ENCODE data around the gene CDH4.

The CDH4 gene

DNA sequence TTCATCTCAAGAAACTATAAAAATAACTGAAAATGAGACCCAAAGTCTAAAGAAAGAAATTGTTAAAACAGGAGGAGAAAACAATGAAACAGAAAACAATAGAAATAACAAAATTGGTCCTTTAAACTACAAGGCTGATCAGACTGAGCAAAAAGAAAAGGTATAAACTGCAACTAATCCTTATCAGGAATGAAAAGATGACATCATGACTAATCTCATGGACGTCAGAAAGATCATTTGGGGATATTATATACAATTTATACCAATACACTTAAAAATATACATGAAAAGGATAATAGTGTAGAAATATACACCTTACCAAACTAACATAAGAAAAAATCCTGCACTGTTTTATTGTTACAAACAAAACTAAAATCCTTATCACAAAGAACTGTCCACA lies 498.0 kb downstream of the CDH4 start:
- H3K27me3 ChIP-seq (ENCODE audit: low read depth, low read length), result no peaks in the 10 kb centered on the region
- no peaks in the 10 kb centered on the region for H3K36me3 ChIP-seq (ENCODE audit: control insufficient read depth in 1 of 2, insufficient read depth in 2 of 2, low read length in 2 of 2)
- no peak overlapping the region for H3K27ac ChIP-seq (ENCODE audit: low read length)
- no peak overlapping the region for H3K4me3 ChIP-seq (ENCODE audit: low read depth in 1 of 2, low read length in 2 of 2)
- peaks cover 5 to 12% of the 10 kb centered on the region in 2 donors for H3K9me3 ChIP-seq (ENCODE audit: control insufficient read depth in 1 of 2, low read length in 2 of 2)
- H3K4me1 ChIP-seq (ENCODE audit: control insufficient read depth in 1 of 2, insufficient read depth in 2 of 2, low read length in 2 of 2), result no peaks in the 10 kb centered on the region

DNA sequence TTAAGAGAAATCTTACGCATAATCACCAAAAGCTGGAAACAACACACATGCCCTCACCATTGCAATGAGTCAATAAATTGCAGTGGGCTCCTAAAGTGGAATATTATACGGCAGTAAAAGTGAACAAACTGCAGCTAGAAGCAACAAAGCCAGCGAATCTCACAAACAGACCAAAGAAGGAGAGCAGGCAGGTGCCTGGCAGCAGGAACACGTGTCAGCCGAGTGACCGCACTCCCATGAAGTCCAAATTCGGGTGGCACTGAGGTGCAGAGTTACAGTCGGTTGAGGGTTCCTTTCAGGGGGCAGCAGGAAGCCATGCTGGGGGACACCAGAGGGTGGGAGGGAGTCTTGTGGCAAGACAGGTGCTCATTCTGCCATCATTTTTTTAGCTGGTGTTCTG lies 500.5 kb downstream of the CDH4 start:
- no peaks in the 10 kb centered on the region for H3K36me3 ChIP-seq (ENCODE audit: control insufficient read depth in 1 of 2, insufficient read depth in 2 of 2, low read length in 2 of 2)
- no peak overlapping the region for H3K4me3 ChIP-seq (ENCODE audit: low read depth in 1 of 2, low read length in 2 of 2)
- no peak overlapping the region for H3K27ac ChIP-seq (ENCODE audit: low read length)
- H3K27me3 ChIP-seq (ENCODE audit: low read depth, low read length), result no peaks in the 10 kb centered on the region
- H3K9me3 ChIP-seq (ENCODE audit: control insufficient read depth in 1 of 2, low read length in 2 of 2), result peaks cover 5 to 12% of the 10 kb centered on the region in 2 donors
- no peaks in the 10 kb centered on the region for H3K4me1 ChIP-seq (ENCODE audit: control insufficient read depth in 1 of 2, insufficient read depth in 2 of 2, low read length in 2 of 2)

DNA sequence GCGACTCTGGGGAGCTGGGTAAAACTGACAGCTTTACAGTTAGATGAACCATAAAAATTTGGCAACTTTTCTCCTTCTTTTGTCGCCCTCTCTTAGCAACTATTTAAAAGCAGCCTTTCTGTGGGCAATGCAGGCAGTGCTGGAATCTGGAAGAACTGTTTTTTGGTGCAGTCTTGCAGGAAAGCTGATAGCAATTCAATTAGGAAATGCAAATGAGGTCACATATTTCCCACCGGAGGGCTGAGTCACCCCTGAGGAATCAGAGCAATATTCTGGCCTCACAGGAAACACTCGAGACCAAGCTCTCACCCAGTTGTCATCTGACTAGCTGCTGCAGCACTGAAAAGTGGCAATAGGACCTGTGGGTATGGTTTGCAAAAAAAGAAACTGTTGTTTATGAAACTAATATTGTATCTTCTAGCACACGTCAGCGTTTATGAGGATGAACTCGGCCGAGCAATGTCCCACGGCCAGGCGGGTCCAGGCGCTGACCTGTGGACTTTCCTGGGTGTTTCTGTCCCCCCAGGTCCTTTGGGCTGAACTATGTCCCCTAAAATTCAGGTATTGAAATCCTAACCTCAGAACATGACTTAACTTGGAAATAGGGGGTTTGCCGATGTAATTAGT lies 501.4 kb downstream of the CDH4 start:
- Histone ChIP-seq H3K36me3 (ENCODE audit: control insufficient read depth in 1 of 2, insufficient read depth in 2 of 2, low read length in 2 of 2) (no peaks in the 10 kb centered on the region), H3K4me3 (ENCODE audit: low read depth in 1 of 2, low read length in 2 of 2) (no peak overlapping the region), H3K4me1 (ENCODE audit: control insufficient read depth in 1 of 2, insufficient read depth in 2 of 2, low read length in 2 of 2) (no peaks in the 10 kb centered on the region), H3K27me3 (ENCODE audit: low read depth, low read length) (no peaks in the 10 kb centered on the region), H3K9me3 (ENCODE audit: control insufficient read depth in 1 of 2, low read length in 2 of 2) (peaks cover 5 to 12% of the 10 kb centered on the region in 2 donors), H3K27ac (ENCODE audit: low read length) (no peak overlapping the region)

DNA sequence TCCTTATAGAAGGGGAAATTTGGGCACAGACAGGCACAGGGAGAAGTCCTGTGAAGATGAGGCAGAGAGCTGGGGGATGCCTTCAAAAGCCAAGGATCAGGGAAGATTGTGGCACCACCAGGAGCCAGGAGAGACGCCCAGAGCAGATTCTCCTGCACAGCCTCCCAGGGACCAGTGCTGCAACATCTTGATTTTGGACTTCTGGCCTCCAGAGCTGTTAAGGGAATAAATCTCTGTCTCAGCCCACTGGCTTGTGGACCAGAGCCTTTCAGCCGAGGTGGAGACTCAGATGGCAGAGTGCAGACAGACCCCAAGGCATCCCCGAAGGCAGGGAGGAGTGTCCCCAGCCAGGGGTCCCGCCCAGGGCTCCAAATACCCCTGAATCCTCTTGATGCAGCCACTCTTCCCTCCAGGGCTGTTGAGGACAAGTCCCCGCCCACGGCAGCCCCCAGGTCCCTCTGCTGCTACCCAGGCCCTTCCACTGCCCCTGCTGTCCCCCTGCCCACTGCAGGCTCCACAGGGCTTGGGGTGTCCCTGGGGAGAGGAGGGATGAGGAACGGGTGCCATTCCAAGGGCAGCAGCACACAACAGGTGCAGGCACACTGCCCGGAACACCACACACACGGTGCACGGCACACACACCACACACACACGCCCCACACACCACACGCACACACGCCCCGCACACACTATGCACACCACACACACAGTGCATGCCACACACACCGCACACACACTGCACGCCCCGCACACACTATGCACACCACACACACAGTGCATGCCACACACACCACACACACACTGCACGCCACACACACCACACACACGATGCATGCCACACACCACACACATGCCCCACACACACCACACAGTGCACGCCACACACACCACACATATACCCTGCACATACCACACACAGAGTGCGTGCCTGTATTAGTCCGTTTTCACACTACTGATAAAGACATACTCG lies 502.2 kb downstream of the CDH4 start:
- H3K4me3 ChIP-seq (ENCODE audit: low read depth in 1 of 2, low read length in 2 of 2), result no peak overlapping the region
- H3K27ac ChIP-seq (ENCODE audit: low read length), result no peak overlapping the region
- no peaks in the 10 kb centered on the region for H3K4me1 ChIP-seq (ENCODE audit: control insufficient read depth in 1 of 2, insufficient read depth in 2 of 2, low read length in 2 of 2)
- no peaks in the 10 kb centered on the region for H3K36me3 ChIP-seq (ENCODE audit: control insufficient read depth in 1 of 2, insufficient read depth in 2 of 2, low read length in 2 of 2)
- H3K9me3 ChIP-seq (ENCODE audit: control insufficient read depth in 1 of 2, low read length in 2 of 2), result peaks cover 5 to 12% of the 10 kb centered on the region in 2 donors
- no peaks in the 10 kb centered on the region for H3K27me3 ChIP-seq (ENCODE audit: low read depth, low read length)

DNA sequence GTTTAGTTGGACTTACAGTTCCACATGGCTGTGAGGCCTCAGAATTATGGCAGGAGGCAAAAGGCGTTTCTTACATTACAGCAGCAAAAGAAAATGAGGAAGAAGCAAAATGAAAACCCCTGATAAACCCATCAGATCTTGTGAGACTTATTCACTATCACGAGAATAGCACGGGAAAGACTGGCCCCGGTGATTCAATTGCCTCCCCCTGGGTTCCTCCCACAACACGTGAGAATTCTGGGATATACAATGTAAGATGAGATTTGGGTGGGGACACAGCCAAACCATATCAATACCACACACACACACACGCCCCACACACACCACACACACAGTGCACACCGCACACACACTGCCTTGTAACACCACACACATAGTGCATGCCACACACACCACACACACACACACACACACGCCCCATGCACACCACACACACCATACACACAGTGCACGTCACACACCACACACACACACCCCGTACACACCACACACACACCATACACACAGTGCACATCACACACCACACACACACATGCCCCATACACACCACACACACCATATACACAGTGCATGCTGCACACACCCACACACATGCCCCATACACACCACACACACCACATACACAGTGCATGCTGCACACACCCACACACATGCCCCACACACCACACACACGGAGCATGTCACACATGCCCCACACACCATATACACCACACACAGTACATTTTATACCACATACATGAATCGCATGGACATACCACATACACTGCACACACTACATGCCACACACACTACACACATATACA lies 503.1 kb downstream of the CDH4 start:
- H3K36me3 ChIP-seq (ENCODE audit: control insufficient read depth in 1 of 2, insufficient read depth in 2 of 2, low read length in 2 of 2), result no peaks in the 10 kb centered on the region
- H3K9me3 ChIP-seq (ENCODE audit: control insufficient read depth in 1 of 2, low read length in 2 of 2), result peaks cover 5 to 9% of the 10 kb centered on the region in 2 donors
- H3K4me1 ChIP-seq (ENCODE audit: control insufficient read depth in 1 of 2, insufficient read depth in 2 of 2, low read length in 2 of 2), result no peaks in the 10 kb centered on the region
- H3K4me3 ChIP-seq (ENCODE audit: low read depth in 1 of 2, low read length in 2 of 2), result no peak overlapping the region
- H3K27ac ChIP-seq (ENCODE audit: low read length), result no peak overlapping the region
- no peaks in the 10 kb centered on the region for H3K27me3 ChIP-seq (ENCODE audit: low read depth, low read length)

DNA sequence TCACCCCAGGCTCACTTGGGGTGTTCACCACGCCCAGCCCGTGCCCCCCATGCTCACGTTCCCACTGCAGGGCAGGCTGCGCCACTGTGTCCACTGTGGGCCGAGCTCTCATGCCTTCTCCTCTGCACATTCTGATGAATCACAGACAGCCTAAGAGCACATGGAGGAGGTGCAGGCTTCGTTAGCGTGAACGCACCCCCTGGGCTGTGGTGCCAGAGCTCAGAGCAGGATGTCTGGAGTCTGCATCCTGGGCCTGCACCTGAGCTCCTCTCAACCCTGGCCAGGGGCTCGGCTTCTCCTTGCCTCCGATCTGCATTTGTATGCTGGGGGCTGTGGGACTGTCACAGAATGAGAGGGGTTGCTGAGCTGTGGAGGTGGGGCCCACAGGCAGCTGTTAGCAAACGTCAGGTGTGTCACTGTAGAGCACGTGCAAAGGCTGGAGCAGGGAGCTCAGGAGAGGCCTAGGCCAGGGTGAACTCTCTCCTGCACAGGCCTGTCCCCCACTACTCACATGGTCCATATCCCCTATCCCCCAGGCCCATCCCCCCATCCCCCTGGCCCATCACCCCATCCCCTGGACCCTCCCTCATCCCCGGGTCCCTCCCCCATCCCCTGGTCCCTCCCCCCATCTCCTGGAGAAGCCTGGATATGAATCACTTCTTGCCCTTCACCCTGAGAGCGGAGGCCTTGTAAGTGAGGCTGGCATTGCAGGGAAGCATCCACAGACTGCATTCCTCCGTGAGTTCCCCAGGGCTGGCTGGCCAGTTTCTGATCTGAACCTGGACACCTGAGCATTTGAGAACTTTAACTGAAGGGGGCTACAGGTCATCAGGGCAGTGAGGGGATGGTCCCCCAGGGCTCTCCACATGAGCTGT lies 504.1 kb downstream of the CDH4 start:
- Histone ChIP-seq H3K27me3 (ENCODE audit: low read depth, low read length) (no peaks in the 10 kb centered on the region), H3K36me3 (ENCODE audit: control insufficient read depth in 1 of 2, insufficient read depth in 2 of 2, low read length in 2 of 2) (no peaks in the 10 kb centered on the region), H3K9me3 (ENCODE audit: control insufficient read depth in 1 of 2, low read length in 2 of 2) (peaks cover under 1% of the 10 kb centered on the region in 2 donors), H3K27ac (ENCODE audit: low read length) (no peak overlapping the region), H3K4me3 (ENCODE audit: low read depth in 1 of 2, low read length in 2 of 2) (no peak overlapping the region), H3K4me1 (ENCODE audit: control insufficient read depth in 1 of 2, insufficient read depth in 2 of 2, low read length in 2 of 2) (no peaks in the 10 kb centered on the region)

DNA sequence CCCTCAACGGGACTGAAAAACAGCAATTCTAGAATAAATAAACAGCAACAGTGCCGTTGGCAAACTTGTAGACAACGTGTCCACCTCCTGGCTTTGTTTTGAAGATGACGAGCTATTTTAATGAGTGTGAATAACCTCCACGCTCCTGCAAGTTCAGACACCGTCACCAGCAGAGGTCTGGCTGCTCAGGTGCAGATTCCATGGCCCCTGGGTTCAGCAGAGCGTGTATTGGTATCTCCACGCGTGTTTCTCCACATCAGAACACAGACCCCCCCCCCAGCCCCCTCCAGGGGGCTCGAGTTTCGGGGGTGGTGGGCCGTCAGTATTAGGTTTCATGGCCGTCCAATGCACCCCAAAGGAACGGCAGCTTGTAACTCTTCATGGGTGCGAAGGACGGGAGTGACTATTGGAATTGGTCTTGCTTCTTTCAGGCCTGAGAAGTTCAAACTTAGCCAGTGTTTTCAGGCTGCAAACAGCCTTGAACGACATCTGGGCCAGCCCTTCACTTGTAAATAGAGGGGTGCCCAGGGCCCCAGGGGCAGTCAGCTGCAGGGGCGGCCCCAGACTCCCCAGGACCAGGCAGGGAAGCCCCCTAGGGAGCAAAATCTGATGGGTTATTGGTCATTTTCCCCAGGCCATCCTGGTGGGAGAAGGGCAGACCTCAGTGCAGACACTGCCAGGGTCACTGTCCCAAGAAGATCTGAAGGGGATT lies 505.1 kb downstream of the CDH4 start:
- Histone ChIP-seq H3K27me3 (ENCODE audit: low read depth, low read length) (no peaks in the 10 kb centered on the region), H3K27ac (ENCODE audit: low read length) (no peak overlapping the region)

DNA sequence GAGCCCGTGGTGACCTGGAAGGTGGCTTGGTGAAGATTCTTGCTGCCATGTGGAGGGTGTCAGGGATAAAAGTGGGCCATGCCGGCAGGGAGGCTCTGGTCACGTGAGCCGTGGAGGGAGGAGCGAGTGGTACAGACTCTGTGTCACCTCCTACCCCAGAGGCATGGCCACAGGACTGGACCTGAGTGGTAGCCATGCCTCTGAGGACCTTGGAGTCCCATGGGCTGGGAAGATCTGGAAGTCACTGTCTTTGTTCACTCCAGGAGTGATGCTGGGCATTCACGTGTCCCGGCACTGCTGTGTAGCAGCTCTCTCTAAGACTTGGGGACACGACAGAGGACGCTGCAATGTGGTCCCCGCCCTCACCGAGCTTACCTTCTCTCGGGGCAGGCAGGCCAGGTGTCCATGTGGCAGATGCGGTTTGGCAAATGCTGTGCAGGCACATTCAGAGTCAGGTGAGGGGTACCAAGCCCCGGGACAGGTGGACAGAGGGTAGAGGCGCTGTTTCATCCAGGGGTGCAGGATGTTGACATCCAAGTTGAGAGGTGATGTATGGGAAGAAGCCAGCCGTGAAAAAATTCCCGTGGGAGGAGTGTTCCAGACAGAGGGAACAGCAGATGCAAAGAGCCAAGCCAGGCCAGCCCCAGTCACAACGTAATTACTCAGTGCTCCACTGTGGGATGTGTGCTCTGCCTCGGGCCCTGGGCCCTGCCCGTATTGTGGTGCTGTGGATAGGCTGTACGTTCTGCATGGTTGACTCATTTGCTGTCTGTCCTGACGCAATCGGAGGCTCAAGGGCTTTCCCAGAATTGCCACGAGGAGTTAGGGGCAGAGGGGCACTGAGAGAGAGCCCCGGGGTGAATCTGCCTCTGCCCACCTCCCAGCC lies 505.9 kb downstream of the CDH4 start:
- H3K4me3 ChIP-seq (ENCODE audit: low read depth in 1 of 2, low read length in 2 of 2), result no peak overlapping the region
- H3K36me3 ChIP-seq (ENCODE audit: control insufficient read depth in 1 of 2, insufficient read depth in 2 of 2, low read length in 2 of 2), result no peaks in the 10 kb centered on the region
- no peak overlapping the region for H3K27ac ChIP-seq (ENCODE audit: low read length)
- H3K27me3 ChIP-seq (ENCODE audit: low read depth, low read length), result no peaks in the 10 kb centered on the region
- no peaks in the 10 kb centered on the region for H3K4me1 ChIP-seq (ENCODE audit: control insufficient read depth in 1 of 2, insufficient read depth in 2 of 2, low read length in 2 of 2)
- no peaks in the 10 kb centered on the region for H3K9me3 ChIP-seq (ENCODE audit: control insufficient read depth in 1 of 2, low read length in 2 of 2)

More for the DNA sequence above, 505.1 kb downstream of the CDH4 start:
- Histone ChIP-seq H3K4me3 (ENCODE audit: low read depth in 1 of 2, low read length in 2 of 2) (no peak overlapping the region), H3K9me3 (ENCODE audit: control insufficient read depth in 1 of 2, low read length in 2 of 2) (no peaks in the 10 kb centered on the region), H3K36me3 (ENCODE audit: control insufficient read depth in 1 of 2, insufficient read depth in 2 of 2, low read length in 2 of 2) (no peaks in the 10 kb centered on the region), H3K4me1 (ENCODE audit: control insufficient read depth in 1 of 2, insufficient read depth in 2 of 2, low read length in 2 of 2) (no peaks in the 10 kb centered on the region)

DNA sequence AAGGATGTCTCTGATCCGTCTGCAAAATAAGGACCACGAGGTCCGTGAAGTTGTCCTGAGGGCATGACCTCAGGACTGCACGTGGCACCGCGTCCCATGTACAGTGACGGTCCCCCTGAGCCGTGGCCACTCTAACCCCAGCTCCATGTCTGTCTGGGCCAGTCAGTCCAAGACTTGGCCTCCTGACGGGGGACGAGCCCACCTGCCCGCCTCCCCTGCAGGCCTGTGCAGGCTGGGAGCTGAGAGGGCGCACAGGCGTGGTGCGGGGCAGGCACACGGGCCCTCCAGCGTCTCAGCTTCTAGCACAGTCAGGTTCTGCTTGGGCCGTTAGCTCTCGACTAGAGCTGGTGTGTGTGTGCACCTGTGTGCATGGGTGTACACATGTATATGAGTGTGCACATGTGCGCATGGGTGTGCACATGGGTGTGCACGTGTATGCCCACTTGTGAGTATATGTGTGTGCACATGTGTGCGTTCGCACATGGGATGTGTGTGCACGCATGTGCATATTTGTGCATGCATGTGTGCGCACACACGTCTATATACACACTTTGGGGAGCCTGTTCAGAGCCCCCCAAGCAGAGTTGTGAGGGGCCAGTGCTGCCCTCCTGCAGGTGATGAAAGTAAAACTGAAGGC lies 506.6 kb downstream of the CDH4 start:
- no peak overlapping the region for H3K27ac ChIP-seq (ENCODE audit: low read length)
- no peaks in the 10 kb centered on the region for H3K36me3 ChIP-seq (ENCODE audit: control insufficient read depth in 1 of 2, insufficient read depth in 2 of 2, low read length in 2 of 2)
- no peaks in the 10 kb centered on the region for H3K9me3 ChIP-seq (ENCODE audit: control insufficient read depth in 1 of 2, low read length in 2 of 2)
- no peaks in the 10 kb centered on the region for H3K4me1 ChIP-seq (ENCODE audit: control insufficient read depth in 1 of 2, insufficient read depth in 2 of 2, low read length in 2 of 2)
- no peaks in the 10 kb centered on the region for H3K27me3 ChIP-seq (ENCODE audit: low read depth, low read length)
- H3K4me3 ChIP-seq (ENCODE audit: low read depth in 1 of 2, low read length in 2 of 2), result no peak overlapping the region
